ES-I3 (cell line): ENCODE results near the gene FAAP100.

ENCODE experiments used
- H3K36me3 ChIP-seq: 2 replicates; pipeline ENCODE4 v1.6.1; 2013; ENCODE audit warnings: mild to moderate bottlenecking, low read length, control low read depth, moderate library complexity; ENCODE audit not compliant: insufficient read depth
- H3K4me1 ChIP-seq: 2 replicates; pipeline ENCODE4 v1.6.1; 2013; ENCODE audit warnings: mild to moderate bottlenecking, control low read depth, low read length; ENCODE audit not compliant: insufficient read depth
- H3K9ac ChIP-seq: 2 replicates; pipeline ENCODE4 v1.6.1; 2013; ENCODE audit warnings: low read depth, mild to moderate bottlenecking, low read length, moderate library complexity
- H3K9me3 ChIP-seq: 2 replicates; pipeline ENCODE4 v1.6.1; 2013; ENCODE audit warnings: mild to moderate bottlenecking, low read length, moderate library complexity; ENCODE audit not compliant: control insufficient read depth, insufficient read depth

Gene FAAP100

GRCh38 chr17:81569986-81570514 lies 17.9 kb upstream of the FAAP100 start:
- no peaks in the 10 kb centered on the region for H3K9me3 ChIP-seq
- peaks cover 62% of the 10 kb centered on the region for H3K36me3 ChIP-seq
- peaks cover 17% of the 10 kb centered on the region; the same call in 1 of the 2 replicates for H3K4me1 ChIP-seq
- no peak overlapping the region for H3K9ac ChIP-seq

- H3K4me1 ChIP-seq, result peaks cover 17% of the 10 kb centered on the region; the same call in 1 of the 2 replicates
- no peak overlapping the region for H3K9ac ChIP-seq
- H3K36me3 ChIP-seq, result peaks cover 70% of the 10 kb centered on the region
Observed at GRCh38 chr17:81568416-81568815, 16.3 kb upstream of the FAAP100 start.

DNA sequence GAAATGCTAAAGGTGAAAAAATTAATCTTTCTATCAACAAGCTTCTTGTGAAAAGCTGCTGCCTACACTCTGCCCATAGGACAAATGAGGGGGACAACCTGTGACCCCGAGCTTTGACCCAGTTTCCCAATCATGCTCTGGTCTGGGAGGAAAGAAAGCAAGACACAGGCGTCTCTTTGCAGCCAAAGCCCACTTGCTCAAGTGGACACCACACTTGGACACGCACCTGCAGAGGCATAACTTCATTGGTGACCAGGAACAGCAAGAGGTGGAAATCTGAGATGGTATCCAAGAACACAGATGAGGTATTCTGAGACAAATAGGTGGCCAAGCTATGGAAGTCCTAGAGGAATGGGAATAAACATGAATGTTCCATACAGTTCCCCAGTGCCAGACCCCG lies 15.0 kb upstream of the FAAP100 start:
- Histone ChIP-seq H3K9ac (no peak overlapping the region), H3K36me3 (peaks cover 72% of the 10 kb centered on the region), H3K4me1 (peaks cover 17% of the 10 kb centered on the region; the same call in 1 of the 2 replicates), H3K9me3 (no peaks in the 10 kb centered on the region)

More at GRCh38 chr17:81568416-81568815, 16.3 kb upstream of the FAAP100 start:
- H3K9me3 ChIP-seq, result no peaks in the 10 kb centered on the region

DNA sequence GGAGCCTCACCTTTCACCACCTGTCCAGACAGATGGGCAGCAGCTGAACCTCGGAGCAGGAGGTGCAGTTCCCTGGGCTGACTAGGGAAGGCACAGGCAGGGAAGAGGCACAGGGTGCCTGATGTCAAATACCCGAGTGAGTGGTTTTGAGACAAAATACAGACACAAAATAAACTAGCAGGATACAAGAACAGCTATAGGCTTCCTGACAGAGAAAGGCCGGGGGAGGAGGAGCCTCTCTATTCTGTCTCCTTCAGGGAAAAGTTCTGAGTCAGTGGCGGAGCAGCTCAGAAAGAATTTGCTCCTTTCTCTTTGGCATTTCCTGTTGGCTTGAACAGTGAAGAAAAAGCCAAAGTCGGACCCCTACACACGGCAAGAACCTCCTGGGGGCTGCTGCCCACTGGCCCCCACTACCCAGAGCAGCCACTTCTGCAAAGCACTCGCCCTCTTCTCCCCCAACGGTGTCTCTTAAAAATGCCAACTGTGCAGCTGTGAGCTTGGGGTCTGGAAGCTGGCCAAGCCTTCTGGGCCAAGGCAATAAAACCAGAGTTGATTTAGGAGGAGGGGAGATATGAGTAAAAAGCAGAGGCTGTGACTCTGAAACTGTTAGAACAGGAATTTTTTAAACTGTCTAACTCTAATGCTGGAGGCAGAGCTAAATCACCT lies 14.4 kb upstream of the FAAP100 start:
- no peak overlapping the region for H3K9ac ChIP-seq
- H3K9me3 ChIP-seq, result no peaks in the 10 kb centered on the region
- peaks cover 17% of the 10 kb centered on the region; the same call in 1 of the 2 replicates for H3K4me1 ChIP-seq
- H3K36me3 ChIP-seq, result peaks cover 74% of the 10 kb centered on the region

DNA sequence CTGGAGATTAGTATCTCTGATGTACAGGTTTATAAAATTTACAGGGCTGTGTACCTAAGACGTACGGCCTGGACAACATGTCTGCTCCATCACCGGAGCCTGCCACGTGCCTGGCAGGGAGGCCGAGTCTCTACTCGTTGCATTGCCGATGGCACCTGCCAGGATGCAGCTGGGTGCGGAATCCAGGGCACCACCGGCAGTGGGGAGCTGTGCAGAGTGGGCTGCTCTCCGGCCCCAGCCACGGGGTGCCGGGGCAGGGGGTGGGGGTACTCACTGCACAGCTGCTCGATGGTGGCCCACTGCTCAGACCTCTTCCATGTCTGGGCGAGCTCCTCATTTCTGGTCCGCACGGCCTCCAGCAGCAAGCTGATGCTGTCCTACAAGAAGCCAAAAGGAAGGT lies 13.1 kb upstream of the FAAP100 start:
- Histone ChIP-seq H3K36me3 (peaks cover 68% of the 10 kb centered on the region), H3K9me3 (no peaks in the 10 kb centered on the region), H3K4me1 (peaks cover 17% of the 10 kb centered on the region; the same call in 1 of the 2 replicates), H3K9ac (no peak overlapping the region)

- peaks cover 66% of the 10 kb centered on the region for H3K36me3 ChIP-seq
Observed at GRCh38 chr17:81564778-81565177, 12.6 kb upstream of the FAAP100 start.

DNA sequence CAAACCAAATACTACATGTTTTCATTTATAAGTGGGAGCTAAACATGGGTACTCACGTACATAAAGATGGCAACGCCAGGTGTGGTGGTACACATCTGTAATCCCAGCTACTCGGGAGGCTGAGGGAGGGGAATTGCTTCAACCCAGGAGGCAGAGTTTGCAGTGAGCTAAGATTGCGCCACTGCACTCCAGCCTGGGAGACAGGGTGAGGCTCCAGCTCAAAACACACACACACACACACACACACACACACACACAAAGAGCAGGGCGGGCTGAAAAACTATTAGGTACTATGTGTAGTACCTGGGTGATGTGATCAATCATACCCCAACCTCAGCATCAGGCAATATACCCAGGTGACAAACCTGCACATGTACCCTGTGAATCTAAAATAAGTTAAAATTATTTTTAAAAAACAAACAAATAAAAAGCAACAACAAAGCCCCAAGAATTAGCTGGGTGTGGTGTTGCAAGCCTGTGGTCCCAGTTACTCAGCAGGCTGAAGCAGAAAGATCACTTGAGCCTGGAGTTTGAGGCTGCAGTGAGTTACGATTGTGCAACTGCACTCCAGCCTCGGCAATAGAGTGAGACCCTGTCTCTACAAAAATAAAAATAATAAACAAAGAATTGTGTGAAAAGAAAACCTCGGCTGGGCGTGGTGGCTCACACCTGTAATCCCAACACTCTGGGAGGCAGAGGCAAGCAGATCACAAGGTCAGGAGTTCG lies 11.9 kb upstream of the FAAP100 start:
- Histone ChIP-seq H3K9ac (no peak overlapping the region), H3K9me3 (no peaks in the 10 kb centered on the region), H3K36me3 (peaks cover 64% of the 10 kb centered on the region), H3K4me1 (peaks cover 17% of the 10 kb centered on the region; the same call in 1 of the 2 replicates)

More at GRCh38 chr17:81564778-81565177, 12.6 kb upstream of the FAAP100 start:
- Histone ChIP-seq H3K9ac (no peak overlapping the region), H3K9me3 (no peaks in the 10 kb centered on the region), H3K4me1 (peaks cover 17% of the 10 kb centered on the region; the same call in 1 of the 2 replicates)

- H3K9ac ChIP-seq, result no peak overlapping the region
- peaks cover 7% of the 10 kb centered on the region; the same call in 1 of the 2 replicates for H3K4me1 ChIP-seq
- no peaks in the 10 kb centered on the region for H3K9me3 ChIP-seq
- H3K36me3 ChIP-seq, result peaks cover 65% of the 10 kb centered on the region
Observed at GRCh38 chr17:81561494-81561885, 9.3 kb upstream of the FAAP100 start.

GRCh38 chr17:81558941-81559806 lies 7.0 kb upstream of the FAAP100 start:
- H3K9me3 ChIP-seq, result no peaks in the 10 kb centered on the region
- peaks cover 48% of the 10 kb centered on the region for H3K36me3 ChIP-seq
- H3K9ac ChIP-seq, result no peak overlapping the region
- peaks cover 1% of the 10 kb centered on the region; the same call in 1 of the 2 replicates for H3K4me1 ChIP-seq

- Histone ChIP-seq H3K9ac (no peak overlapping the region), H3K4me1 (peaks cover 6% of the 10 kb centered on the region; the same call in 1 of the 2 replicates), H3K36me3 (peaks cover 38% of the 10 kb centered on the region), H3K9me3 (no peaks in the 10 kb centered on the region)
Observed at GRCh38 chr17:81558115-81558468, 5.9 kb upstream of the FAAP100 start.

DNA sequence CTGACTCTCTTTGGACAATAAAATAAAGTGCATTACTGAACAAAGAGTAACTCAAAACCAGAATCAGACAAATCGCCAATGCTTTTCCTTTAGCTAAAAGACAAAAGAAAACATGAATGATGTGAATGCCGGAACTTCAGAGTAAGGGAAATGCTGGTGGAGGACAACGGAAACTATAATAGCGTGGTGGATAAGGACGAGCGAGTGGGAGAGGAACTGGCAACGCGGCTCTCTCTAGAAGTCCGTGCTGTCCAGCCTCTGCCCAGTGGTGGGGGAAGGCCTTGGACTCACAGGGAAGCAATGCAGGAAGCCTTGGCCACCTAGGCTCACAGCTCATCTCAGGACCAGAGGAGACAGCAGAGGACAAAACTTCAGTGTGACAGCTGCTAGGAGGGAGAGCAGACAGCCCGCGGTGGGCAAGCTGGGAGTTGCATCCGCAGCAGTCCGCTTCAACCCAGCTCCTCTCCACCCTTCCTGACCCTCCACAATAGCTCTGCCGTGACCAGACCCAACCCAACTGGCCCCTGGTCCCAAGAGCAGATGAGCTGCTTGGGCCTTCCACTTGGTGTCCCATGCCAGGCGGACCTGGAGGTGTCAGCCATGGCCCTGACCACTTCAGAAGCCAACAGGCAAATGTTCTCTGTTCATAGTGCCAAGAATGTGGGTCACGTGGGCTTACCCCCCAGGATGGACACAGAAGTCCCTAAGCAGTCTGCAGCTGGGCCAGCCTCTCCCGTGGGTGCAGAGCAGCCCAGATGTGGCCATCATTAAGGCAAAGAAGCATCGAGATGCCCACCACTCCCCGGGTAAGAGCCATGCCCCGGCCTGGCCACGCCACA lies 5.3 kb upstream of the FAAP100 start:
- Histone ChIP-seq H3K36me3 (peaks cover 36% of the 10 kb centered on the region), H3K9ac (no peak overlapping the region), H3K4me1 (peaks cover 6% of the 10 kb centered on the region; the same call in 1 of the 2 replicates), H3K9me3 (no peaks in the 10 kb centered on the region)

DNA sequence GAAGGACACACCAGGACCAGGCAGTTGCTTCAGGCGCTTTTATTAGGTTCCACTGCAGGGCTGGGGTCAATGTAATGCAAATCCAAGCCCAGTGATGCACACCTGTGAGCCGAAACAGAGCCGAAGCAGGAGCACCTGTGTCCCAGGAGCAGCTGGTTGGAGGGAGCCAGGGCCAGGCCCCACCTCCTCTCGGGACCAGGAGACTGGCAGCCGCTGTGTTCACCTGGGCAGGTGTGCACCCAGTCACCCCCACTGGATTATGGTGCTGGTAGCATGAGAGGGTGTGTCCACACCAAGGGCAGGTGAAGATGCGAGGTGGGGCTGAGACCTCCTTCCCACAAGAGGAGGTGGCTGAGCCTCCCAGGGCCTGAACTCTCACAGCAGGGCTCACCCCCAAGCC lies 4.7 kb upstream of the FAAP100 start:
- Histone ChIP-seq H3K4me1 (peaks cover 6% of the 10 kb centered on the region; the same call in 1 of the 2 replicates), H3K36me3 (peaks cover 30% of the 10 kb centered on the region), H3K9ac (no peak overlapping the region), H3K9me3 (no peaks in the 10 kb centered on the region)

- no peak overlapping the region for H3K9ac ChIP-seq
- H3K4me1 ChIP-seq, result peaks cover 6% of the 10 kb centered on the region; the same call in 1 of the 2 replicates
- peaks cover 24% of the 10 kb centered on the region for H3K36me3 ChIP-seq
- no peaks in the 10 kb centered on the region for H3K9me3 ChIP-seq
Observed at GRCh38 chr17:81556175-81556691, 4.1 kb upstream of the FAAP100 start.
